Stimulated activated CD4-positive, alpha-beta T cell treated with anti-CD3 and anti-CD28 coated beads, Interleukin-15, amount 100 ng/mL, for 48 hours (primary cell): ENCODE data around the gene HNF1A.

Source experiments
- DNase-seq, 2 donors: peaks; one replicate each; pipeline ENCODE4 v3.0.0-alpha.2; 2020; ENCODE audit warnings: low read depth in 2 of 2

Gene HNF1A

DNA sequence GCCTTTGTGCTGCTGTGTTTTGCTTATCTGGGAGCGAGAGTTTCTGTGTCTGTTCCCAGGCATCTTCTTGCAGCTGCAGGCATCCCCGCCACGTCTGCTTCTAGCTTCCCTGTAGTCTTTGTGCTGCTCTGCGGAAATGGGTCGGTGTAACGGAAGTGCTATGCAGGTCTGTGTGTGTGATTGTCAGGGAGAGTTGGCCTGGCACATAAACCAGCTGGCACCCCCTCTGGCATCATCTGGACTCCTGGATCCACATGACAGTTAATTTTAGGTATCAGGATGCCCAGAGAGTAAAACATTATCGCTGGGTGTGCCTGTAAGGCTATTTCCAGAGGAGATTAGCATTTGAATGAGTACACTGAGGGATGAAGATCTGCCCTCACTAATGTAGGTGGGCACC, 70.1 kb downstream of the HNF1A start:
- DNase-seq = no peak

DNA sequence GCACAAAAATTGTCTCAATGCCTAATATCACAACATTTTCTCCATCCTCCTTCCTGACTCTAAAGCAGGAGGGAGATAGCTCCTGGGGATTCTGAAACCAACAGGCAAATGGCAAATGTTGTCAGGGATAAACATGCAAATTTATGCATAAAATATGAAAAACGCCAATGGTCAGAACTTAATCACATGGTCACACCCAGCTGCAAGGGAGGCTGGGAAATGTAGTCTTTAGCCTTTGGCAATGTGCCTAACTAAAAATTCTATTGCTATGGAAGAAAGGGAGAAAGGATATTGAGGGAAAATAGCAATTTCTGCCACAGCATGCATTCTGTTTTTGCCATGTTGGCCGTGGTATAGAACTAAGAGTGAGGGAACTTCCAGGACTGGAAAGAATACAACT, 72.4 kb downstream of the HNF1A start:
- no peak for DNase-seq
